HG03457 (cell line): Measurements from ENCODE around the gene MTX3.

ENCODE experiments used
- ATAC-seq: cut with Tn5 transposase; IDR thresholded peaks from one replicate; pipeline ENCODE4 v1.9.1; 2021; ENCODE audit warnings: moderate number of reproducible peaks; ENCODE audit not compliant: unreplicated experiment

The MTX3 gene

DNA sequence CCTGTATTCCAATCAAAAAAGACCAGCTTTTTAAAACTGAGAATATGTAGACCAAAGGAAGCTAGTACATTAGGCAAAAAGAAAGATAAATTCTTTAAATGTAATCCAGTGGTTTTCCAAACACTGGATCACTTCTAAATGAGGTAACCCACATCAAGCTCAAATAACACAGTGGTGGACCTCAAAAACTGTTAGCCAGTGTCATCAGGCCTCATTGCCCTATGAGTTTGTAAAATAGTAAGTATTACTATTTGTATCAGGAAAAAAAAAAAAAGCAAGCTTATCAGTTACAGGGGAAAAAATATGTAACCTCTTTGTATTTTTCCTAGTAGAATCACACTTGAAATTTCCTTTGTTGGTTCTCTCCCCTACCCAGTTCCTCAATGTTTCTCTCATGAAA is 6.7 kb downstream of the MTX3 start:
- no peak for ATAC-seq

DNA sequence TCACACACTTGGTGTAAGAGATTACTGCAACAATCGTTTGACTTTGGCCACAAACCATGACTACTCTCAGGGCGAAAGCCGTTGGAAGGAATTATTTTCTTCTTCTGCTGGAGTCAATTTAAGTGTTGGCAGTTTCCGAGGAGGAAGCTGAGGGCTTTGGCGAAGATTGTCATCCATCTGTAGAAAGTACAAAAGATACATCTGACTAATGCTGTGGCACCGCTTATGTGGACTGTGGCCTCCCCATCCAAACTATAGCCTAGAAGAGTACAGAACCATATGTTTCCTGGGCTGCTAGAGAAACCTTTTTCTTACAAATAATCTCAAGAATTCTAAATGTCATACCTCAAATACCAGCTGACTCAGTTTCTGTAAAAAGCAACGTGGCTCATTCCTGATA is 7.4 kb downstream of the MTX3 start:
- no peak for ATAC-seq

DNA sequence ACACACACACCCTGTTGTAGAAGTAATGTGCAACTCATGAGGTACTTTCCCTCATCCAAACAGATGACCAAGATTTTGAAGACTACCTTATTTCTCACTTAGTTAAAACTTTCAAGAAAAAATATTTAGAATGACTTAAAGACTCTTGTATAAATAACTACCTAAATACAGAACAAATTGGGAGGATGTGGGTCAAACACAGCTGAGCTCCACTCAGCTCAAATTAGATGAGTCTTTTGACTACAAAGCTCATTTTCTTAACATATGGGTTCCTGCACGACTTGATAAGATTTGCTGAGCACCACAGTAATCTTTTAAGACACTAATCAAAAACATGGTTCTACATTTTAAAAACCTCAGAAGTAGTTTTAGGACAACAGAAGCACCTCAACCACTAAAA is 8.9 kb downstream of the MTX3 start:
- no peak for ATAC-seq

DNA sequence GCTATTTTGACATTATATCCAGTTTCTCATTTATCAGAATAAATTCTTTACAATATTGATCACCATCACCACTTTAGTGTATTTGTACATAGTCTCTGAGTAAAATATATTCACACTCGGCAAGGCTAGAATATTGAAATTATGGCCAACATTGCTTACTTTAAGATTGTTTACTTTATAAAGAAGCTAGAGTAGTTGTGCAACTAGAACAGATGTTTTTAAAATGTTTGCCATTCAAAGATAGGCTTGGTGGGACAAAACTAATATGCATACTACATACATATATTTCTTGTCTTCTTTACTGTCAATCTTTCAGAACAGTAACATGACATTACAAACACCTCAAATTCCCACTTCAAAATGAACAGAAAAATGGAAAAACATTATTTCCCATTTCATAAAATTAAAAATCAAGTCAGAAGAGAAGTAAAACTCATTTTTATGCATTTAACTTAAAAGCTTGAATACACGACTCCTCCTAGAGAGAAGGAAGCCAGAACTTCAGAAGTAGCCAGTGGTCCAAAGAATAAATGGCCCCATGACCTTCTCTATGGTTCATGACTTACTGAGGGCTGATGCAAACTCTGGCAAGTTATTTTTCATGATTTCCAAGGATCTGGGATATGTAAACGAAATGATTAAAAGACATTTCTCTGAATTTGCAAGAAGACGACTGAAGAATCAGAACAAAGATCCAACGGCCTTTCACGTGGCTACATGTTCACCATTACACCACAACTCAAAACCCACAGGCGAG is 14.1 kb downstream of the MTX3 start:
- no peak for ATAC-seq

DNA sequence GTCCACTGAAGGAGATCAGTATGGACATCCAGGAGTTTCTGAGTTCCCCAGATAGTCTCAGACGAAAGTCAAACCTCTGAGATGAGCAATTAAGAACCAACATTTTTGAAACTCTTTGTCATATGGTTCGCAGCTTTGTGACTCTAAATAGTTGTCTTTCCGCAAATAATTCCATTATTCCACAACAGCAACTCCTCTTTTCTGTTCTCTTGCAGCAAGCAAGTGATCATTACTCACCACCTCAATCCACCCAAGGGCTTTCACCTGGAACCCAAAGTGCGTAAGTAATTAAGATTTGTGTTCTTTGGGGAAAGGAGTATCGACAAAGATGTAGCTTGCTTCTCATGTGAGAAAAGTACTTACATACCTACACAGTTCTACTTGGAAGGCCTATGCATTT is 15.6 kb downstream of the MTX3 start:
- ATAC-seq = no peak

DNA sequence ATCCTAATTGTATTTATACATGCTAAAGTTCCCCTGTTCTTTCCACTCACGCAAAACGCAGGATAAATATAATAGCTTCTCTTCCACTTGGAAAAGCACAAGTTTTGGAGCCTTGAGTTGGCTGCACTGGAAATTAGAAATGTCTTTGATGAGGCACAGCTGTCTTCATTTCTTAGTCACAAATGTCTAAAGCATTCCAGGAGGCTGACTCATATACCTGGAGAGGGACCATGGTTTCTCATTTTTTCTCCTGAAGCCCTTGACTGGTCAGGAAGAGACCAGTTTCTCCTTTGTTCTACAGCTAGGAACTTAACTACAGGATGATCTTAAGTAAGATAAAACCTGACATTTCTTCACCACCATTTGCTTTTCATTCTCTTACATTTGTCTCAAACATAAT is 16.2 kb downstream of the MTX3 start:
- ATAC-seq = no peak

DNA sequence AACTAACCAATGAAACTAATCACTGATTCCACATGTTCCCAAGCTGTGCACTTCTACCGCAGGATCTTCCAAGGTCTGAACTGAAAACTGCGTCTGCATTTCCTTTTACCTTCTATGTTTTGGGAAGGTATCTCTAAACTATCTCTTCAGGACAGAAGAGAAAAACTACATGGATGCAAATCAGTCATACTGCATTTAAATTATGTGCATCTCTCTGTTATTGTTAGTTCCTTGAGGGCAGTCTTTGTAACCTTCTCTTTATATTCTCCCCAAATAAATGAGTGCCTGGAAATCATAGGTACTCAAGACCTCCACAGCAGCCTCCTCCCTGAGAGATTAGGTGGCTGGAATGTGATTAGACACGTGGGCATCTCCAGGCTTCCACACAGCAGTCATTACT is 17.1 kb downstream of the MTX3 start:
- ATAC-seq = no peak

DNA sequence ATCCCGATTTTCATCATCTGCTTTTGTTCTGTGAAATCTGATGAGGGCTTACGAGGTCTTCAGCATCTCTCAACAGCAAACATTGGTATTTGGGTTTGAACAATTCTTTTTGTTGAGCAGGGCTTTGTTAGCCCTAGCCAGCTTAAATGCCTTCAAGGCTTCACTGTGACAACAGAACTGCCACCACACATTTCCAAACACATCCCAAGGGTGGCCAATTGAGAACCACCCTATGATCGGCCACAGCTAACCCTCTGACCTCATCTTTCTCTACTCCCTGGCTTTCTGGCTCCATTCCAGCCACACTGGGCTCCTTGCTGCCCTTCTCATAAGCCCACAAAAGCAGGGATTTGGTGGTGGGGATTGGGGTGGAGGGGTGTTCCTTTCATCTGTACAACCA is 17.6 kb downstream of the MTX3 start:
- ATAC-seq = no peak

DNA sequence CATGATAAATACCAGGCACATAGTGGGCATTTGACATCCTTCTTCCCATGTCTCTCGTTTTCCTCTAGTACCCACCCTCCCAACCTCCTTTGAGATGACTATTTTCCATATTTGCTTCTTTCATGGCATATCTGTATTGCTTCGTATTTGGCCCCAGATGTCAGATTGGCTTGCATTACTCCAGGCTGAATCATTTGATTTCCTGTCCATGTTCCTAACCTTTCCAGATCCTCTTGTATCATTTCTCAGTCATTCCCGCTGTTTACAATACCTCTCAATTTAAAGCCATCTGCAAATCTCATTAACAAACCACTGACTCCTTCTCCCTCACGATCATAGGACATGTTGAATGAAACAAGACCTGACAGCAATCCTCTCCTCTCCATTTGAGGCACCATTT is 19.9 kb downstream of the MTX3 start:
- ATAC-seq = no peak

DNA sequence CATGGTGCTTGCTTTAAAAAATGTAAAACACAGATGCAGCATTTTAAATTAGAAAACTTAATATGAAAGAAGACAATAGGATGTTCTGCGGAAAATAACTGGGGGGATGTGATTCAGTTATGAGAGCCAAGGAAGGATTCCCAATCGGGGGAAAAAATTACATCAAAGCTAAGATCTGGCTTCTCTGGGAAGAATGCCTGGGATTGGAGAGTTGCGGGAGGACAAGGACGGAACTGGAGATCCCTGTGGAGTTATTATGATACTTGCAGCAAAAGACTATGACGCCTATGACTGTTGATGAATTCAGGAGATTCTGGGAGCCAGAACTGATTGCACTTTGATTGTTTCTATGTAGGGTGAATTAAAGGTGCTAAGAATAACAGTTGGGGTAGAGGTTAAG is 24.6 kb downstream of the MTX3 start:
- no peak for ATAC-seq

DNA sequence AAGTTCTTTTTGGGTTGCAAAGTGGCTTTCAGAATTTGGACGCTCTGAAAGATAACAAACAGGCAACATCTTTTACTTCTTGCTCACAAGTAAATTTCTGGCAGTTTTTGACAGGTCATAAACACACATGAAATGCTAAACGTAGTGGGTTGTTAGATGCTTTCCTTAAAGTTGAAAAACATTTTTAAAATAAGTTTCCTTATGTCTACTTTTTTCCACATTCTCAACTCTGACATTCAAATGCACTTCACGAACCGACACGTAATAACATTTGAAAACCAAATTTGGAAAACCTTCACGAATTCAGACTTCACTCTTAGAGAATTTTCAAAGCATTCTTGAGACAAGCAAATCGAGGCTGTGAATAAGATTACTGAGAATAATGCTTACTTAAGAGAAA is 26.9 kb downstream of the MTX3 start:
- ATAC-seq = no peak

DNA sequence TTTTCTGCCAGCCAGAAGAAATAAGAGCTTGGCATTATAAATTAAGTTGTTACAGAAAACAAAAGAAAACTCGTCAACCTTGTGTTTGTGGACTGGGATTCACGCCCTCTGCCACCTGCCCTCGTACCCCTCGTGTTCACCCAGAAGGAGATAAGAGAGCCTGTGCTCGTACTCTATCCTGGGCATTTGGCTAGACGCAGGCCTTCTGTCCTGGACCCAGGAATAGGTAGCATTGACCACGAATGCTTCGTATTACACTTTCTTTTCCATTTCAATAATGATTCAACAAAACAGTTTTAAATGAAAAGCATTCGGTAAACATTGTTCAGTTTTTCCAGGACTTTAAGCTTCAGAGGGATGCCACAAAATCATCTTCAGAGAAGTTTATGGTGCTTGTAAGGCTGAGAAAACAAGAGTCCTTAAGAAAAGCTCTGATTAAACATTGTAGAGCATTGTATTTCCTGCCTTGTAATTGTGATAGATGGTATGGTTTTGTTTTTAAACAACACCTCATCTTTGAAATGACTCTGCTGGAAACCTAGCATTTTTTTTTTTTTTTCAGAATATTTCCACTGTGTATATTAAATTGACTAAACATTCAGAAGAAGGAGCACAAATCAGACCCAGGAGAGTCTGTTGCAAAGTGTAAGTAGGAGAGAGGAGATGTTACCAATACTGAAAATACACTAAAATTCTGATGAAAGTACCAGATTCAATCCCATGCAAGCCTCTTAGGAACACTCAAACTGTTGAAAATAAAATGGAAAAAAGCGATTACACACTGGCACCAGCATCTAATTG is 27.6 kb downstream of the MTX3 start:
- ATAC-seq = no peak

DNA sequence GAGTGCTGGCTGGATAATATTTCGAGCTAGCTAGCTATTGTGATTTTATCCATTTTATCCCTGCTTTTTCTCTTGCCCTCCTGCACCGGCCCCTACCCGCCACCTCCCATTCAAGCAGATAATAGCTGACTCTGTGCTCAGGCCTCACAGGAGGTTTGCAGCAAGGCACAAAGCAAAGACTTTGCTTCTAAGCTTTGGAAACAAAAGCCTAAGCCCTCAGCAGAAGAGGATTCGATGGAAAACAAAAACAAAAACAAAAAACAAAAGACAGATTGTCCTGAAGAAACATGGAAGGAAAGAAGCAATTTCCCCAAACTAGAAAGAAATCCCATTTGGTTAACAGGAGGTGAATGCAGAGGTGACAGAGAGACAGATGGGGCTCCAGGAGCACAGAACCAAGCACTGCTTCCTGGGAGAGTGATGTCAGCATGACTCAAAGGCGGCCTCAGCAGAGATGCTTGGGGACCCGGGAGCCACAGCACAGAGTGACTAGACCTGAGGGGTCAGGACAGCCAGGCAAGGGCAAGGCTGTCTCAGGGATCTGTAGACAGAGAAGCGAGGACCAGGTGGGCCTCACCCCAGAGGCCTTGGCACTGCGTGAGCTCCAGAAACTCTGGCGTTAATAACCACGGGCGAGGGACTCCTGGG is 28.4 kb downstream of the MTX3 start:
- ATAC-seq = no peak

DNA sequence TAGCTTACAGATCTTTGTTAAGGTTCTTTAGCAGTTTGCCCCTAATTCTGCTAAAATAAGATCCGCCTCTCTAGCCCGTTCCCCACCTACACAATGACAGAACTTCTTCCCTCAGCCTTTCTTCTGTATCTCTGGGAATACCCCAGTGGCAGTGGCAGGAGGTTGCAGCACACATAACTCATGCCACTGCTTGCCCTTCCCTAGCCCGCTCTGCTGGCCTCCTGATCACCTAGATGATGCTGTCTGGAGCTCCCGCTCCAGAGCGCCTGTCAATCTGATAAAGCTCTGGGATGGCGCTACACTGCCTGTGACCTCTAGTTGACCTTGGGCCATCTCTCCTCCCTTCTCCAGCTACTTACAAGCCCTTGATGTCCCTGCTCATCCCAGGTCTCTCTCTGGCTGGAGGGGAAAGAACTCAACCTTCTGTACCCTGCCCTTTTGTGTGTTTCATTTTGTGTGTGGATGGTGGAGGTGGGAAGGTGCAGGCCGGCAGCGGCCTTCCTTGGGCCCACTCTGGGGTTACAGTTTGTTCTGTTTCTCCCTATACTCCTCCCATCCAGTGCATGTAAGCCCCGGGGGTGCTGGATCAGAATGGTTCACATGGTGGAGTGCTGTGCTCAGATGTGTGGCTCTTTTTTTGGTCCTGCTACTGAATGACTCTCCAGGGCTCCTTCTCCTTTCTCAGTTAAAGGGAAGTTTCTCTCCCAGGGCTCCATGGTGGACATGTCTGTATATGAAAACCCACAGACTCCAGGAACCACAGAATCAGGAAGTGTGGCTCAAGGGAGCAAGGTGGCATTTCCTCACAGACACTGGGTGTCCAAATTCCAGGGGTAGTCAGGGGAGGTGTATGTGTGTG is 29.1 kb downstream of the MTX3 start:
- ATAC-seq = no peak

DNA sequence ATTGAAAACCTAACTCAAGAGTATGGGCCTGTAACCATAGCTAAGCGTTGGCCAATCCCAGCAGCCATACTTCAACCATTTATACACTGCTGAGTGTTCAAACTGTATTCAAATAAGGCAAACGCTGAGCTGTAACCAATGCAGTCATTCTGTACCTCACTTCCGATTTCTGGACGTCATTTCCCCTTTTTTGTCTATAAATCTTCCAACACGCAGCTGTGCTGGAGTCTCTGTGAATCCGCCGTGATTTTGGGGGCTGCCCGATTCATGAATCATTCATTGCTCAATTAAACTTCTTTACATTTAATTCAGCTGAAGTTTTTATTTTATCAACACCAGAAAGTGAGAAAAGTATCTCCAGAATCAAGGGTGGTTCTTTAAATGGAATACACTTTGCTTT is 31.7 kb downstream of the MTX3 start:
- ATAC-seq = no peak

DNA sequence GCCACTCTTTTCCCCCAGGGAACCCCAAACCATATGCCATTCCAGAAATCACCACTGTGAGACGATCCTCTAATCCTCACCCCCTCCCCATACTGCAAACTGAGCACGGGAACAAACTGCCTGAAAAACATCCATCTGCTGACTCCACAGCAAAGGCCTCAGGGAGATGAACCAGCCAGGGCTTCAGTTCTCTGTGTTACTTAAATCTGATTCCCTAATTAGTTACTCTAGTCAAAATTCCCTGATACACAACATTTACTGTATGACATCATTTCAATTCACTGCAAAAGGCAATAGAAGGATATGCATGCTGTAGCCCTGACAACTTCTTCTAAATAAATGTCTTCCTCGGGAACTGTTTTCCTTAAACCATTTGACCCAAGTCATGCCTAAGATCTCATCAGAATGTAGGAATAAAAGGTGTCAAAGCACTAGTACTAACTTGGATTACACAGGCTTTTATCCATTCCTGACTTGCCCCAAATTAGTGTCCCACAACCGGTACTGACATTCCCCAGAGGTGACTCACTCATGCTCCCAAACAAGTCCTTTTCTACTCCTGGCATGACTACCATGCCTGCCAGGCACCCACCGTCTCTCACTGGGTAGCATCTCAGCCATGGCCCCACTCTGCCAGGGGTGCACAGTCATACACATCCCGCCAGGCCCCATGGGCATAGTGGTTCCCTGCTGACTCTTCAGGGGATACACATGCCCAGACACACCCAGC is 35.0 kb downstream of the MTX3 start:
- ATAC-seq = no peak

DNA sequence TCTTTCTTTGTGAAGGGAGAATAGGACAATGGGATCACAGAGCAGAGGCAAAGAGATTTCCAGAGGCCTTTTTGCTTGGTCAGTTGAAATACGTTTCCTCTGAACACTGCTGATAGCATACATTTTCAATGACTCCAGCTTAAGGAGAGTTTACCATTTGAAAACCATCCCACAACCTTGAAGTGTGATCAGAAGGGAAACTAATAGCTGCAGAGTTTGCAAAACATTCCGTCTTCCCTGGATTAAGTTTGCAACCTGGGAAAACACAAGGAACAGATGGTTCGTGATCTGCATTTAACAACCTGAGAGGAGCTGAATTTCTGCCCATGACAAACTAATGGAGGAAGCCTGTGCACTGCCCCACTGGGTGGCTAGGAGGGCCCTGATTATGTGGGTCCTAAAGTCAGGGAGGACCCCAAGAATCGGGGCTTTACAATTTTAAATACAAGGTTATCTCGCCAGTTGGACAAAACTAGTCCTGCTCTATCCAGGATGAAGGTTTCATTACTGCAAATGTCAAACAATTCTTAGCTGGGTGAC is 35.6 kb downstream of the MTX3 start:
- no peak for ATAC-seq

DNA sequence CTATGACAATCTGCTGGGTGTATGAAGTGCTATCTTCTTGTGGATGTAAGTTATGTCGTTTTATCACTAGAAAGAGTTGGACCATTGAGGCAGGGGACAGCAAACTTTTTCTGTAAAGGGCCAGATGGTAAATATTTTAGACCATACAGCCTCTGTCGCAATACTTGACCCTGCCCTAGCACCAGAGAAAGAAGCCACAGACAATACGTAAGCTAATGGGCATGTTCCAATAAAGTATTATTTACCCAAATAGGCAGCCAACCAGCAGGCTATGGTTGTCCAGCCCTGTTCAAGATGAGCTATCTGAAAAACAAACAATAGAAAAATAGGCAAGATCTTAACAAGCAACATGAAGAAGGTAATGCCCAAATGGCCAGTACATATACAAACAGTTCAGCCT is 36.4 kb downstream of the MTX3 start:
- no peak for ATAC-seq

DNA sequence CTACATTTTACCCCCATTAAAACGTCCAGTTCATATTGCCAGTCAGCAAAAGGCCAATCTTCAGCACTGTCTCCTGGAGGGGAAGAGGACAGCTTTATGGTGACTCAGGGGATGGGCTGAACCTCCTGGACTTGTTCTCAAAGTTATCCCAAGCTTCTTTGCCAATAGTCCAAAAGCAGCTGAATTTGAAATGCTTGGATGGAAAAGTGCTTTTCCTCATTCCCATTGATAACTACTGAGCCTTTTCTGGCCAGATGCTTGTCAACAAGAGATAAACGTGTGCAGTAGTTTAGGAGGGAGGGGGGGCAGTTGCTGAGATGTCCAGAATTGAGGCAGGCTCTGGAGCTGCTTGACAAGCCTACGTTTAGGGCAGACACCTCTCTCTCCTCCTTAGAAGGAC is 43.5 kb downstream of the MTX3 start:
- no peak for ATAC-seq

DNA sequence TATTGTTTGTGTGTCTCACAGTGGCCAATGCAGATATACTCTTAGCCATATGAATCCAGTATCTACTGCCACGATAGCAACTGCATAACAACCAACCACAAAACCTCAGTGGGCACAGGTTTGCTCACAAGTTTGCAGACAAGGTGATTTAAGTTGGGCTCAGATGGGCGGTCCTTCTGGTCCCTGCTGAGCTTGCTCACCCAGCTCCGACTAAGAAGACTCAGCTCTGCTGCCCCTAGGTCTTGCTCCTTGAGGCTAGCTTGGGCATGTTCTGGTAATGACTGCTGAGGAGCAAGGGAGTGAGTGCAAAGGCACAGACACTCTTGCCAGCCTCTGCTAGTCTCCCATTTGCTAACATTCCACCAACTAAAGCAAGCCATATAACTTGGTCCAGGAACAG is 52.6 kb downstream of the MTX3 start:
- no peak for ATAC-seq
